Measurements from ENCODE around the gene AAK1. TPM values are rescaled to one million over a fixed set of nuclear protein-coding genes. Genes with fewer than 3 reads are reported as not detected.

Gene AAK1
- polyA plus RNA-seq, 1 of the 3 experiments (the other 2 are of a cell fraction): 13.4 TPM

DNA sequence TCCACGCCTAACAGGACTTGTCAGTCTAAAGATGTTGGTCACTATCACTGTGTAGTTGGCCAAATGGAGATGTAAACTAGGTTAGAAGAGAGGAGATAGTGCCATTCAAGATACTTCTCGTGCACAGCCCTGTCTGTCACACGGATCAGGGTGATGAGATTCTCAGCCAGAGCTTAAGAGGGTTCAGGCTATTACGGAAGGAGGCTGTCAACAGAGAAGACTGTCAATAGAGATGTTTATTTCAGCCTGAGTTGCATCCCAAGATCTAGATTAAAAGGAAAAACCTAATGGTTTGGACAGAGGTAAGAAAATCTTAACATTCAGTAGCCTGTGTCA lies 83.4 kb downstream of the AAK1 start:
- Histone ChIP-seq H3K4me2 (no peak overlapping the region), H3K36me3 (replicated peaks in 1 of 2; ENCODE audit: control insufficient read depth in 1 of 2, insufficient read depth in 2 of 2, low read length in 1 of 2) (peaks cover under 1 to 4% of the 10 kb centered on the region in 2 experiments), H2AFZ (ENCODE audit: low read depth) (no peak overlapping the region), H3K9me2 (no peaks in the 10 kb centered on the region), H3K27me3 (ENCODE audit: insufficient read depth) (no peaks in the 10 kb centered on the region), H4K20me1 (ENCODE audit: insufficient read depth) (peaks cover 57% of the 10 kb centered on the region), H3K27ac (ENCODE audit: low read depth in 2 of 2, low read length in 1 of 2) (no peak overlapping the region), H3K9ac (no peak overlapping the region), H3K4me1 (ENCODE audit: control insufficient read depth in 1 of 2, insufficient read depth in 2 of 2, low read depth in 1 of 2, low read length in 1 of 2) (peaks cover 7 to 12% of the 10 kb centered on the region in 2 experiments), H3F3A (replicated peaks; ENCODE audit: insufficient read depth) (peaks cover 11% of the 10 kb centered on the region), H3K4me3 (ENCODE audit: low read depth in 2 of 2, low read length in 1 of 2) (no peak overlapping the region), H3K79me2 (ENCODE audit: insufficient read depth) (peaks cover 94% of the 10 kb centered on the region), H3K9me3 (no peaks in the 10 kb centered on the region)
- ChIA-PET POLR2A (no interaction called here), CTCF (interaction anchor here (0.9 to 9.4 kb wide), 11 partner anchors 13 to 265 kb away, joined by 3 to 53 read pairs (median 3); no protein-coding TSS in a partner anchor)
- no peak for DNase-seq
- TF ChIP-seq NFIC (IDR thresholded peaks at IDR 0.05; ENCODE audit: borderline replicate concordance) (no peak), TAF1 (IDR thresholded peaks at IDR 0.05; ENCODE audit: borderline replicate concordance, low read depth, low read length) (no peak), FOXM1 (IDR thresholded peaks at IDR 0.05; ENCODE audit: low read depth) (no peak), RXRA (IDR thresholded peaks at IDR 0.05; ENCODE audit: borderline replicate concordance, low read depth) (no peak), FOXJ3 (CRISPR knock-in tag; IDR thresholded peaks at IDR 0.05) (no peak), GABPA (IDR thresholded peaks at IDR 0.05; ENCODE audit: low read depth) (no peak), SIN3A (IDR thresholded peaks at IDR 0.05; ENCODE audit: borderline replicate concordance, low read depth, low read length) (no peak), RFX5 (IDR thresholded peaks at IDR 0.05; ENCODE audit: low read length) (no peak), EZH2phosphoT487 (IDR thresholded peaks at IDR 0.05; ENCODE audit: borderline replicate concordance, low read depth) (no peak), JUND (IDR thresholded peaks at IDR 0.05) (no peak), FOSL2 (IDR thresholded peaks at IDR 0.05; ENCODE audit: borderline replicate concordance, low read depth) (no peak), YY1 (IDR thresholded peaks at IDR 0.05; ENCODE audit: low read depth) (no peak), NRF1 (IDR thresholded peaks at IDR 0.05; ENCODE audit: low read depth, low read length) (no peak)
- TF ChIP-seq, protein P1, sequence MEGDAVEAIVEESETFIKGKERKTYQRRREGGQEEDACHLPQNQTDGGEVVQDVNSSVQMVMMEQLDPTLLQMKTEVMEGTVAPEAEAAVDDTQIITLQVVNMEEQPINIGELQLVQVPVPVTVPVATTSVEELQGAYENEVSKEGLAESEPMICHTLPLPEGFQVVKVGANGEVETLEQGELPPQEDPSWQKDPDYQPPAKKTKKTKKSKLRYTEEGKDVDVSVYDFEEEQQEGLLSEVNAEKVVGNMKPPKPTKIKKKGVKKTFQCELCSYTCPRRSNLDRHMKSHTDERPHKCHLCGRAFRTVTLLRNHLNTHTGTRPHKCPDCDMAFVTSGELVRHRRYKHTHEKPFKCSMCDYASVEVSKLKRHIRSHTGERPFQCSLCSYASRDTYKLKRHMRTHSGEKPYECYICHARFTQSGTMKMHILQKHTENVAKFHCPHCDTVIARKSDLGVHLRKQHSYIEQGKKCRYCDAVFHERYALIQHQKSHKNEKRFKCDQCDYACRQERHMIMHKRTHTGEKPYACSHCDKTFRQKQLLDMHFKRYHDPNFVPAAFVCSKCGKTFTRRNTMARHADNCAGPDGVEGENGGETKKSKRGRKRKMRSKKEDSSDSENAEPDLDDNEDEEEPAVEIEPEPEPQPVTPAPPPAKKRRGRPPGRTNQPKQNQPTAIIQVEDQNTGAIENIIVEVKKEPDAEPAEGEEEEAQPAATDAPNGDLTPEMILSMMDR (IDR thresholded peaks at IDR 0.05): no peak
- TF ChIP-seq, protein P2, sequence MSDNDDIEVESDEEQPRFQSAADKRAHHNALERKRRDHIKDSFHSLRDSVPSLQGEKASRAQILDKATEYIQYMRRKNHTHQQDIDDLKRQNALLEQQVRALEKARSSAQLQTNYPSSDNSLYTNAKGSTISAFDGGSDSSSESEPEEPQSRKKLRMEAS (IDR thresholded peaks at IDR 0.05; ENCODE audit: low read depth): no peak
- TF ChIP-seq, protein P3, sequence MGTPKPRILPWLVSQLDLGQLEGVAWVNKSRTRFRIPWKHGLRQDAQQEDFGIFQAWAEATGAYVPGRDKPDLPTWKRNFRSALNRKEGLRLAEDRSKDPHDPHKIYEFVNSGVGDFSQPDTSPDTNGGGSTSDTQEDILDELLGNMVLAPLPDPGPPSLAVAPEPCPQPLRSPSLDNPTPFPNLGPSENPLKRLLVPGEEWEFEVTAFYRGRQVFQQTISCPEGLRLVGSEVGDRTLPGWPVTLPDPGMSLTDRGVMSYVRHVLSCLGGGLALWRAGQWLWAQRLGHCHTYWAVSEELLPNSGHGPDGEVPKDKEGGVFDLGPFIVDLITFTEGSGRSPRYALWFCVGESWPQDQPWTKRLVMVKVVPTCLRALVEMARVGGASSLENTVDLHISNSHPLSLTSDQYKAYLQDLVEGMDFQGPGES (IDR thresholded peaks at IDR 0.05; ENCODE audit: low read depth, low read length): no peak
- TF ChIP-seq, protein P4, sequence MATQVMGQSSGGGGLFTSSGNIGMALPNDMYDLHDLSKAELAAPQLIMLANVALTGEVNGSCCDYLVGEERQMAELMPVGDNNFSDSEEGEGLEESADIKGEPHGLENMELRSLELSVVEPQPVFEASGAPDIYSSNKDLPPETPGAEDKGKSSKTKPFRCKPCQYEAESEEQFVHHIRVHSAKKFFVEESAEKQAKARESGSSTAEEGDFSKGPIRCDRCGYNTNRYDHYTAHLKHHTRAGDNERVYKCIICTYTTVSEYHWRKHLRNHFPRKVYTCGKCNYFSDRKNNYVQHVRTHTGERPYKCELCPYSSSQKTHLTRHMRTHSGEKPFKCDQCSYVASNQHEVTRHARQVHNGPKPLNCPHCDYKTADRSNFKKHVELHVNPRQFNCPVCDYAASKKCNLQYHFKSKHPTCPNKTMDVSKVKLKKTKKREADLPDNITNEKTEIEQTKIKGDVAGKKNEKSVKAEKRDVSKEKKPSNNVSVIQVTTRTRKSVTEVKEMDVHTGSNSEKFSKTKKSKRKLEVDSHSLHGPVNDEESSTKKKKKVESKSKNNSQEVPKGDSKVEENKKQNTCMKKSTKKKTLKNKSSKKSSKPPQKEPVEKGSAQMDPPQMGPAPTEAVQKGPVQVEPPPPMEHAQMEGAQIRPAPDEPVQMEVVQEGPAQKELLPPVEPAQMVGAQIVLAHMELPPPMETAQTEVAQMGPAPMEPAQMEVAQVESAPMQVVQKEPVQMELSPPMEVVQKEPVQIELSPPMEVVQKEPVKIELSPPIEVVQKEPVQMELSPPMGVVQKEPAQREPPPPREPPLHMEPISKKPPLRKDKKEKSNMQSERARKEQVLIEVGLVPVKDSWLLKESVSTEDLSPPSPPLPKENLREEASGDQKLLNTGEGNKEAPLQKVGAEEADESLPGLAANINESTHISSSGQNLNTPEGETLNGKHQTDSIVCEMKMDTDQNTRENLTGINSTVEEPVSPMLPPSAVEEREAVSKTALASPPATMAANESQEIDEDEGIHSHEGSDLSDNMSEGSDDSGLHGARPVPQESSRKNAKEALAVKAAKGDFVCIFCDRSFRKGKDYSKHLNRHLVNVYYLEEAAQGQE (IDR thresholded peaks at IDR 0.05; ENCODE audit: low read depth, low read length): no peak
- 94% methylated on average over 4 of the region's 4 CpGs for WGBS (ENCODE audit: low lambda C conversion rate)
